Gastrocnemius medialis (tissue), 4 donors: ENCODE results near the gene ARL16. TPM values are rescaled to one million over a fixed set of nuclear protein-coding genes. Genes with fewer than 3 reads are reported as not detected.

Experiments used
- ATAC-seq, 2 donors: fragments of 150-250 bp; one replicate each; pipeline ENCODE4 v1.9.1; 2016
- DNase-seq, 2 donors: peaks; one replicate each; pipeline ENCODE4 v3.0.0-alpha.2; 2019
- H3K27ac ChIP-seq, 4 donors: fragments of 200-600 bp; sonication (generic); 1 replicate in 1 of 4; 2 replicates in 3 of 4; pipeline ENCODE4 v1.5.1; 2016 to 2018; ENCODE audit warnings: mild to moderate bottlenecking in 2 of 4, moderate library complexity in 1 of 4
- H3K27me3 ChIP-seq, 3 donors: fragments of 200-600 bp; sonication (generic) in 2 of 3; 1 replicate in 1 of 3; 2 replicates in 2 of 3; pipeline versions ENCODE4 v1.5.1 to v1.6.0; 2016 to 2019; ENCODE audit warnings: mild to moderate bottlenecking in 1 of 3, moderate library complexity in 1 of 3
- H3K36me3 ChIP-seq, 2 donors: fragments of 200-600 bp; sonication (generic) in 1 of 2; one replicate each; pipeline ENCODE4 v1.5.1; 2017 to 2018
- H3K4me1 ChIP-seq, 2 donors: fragments of 200-600 bp; sonication (generic) in 1 of 2; one replicate each; pipeline ENCODE4 v1.5.1; 2016 to 2017; ENCODE audit warnings: mild to moderate bottlenecking in 2 of 2
- H3K4me3 ChIP-seq, 4 donors: fragments of 200-600 bp; sonication (generic) in 3 of 4; 1 replicate in 1 of 4; 2 replicates in 3 of 4; pipeline ENCODE4 v1.5.1; 2016 to 2019; ENCODE audit warnings: mild to moderate bottlenecking in 2 of 4
- H3K9me3 ChIP-seq, 3 donors: fragments of 200-600 bp; sonication (generic) in 2 of 3; 1 replicate in 1 of 3; 2 replicates in 2 of 3; pipeline ENCODE4 v1.5.1; 2016 to 2019
- POLR2A ChIP-seq, 2 donors: fragments of 450-650 bp; IDR thresholded peaks; one replicate each; pipeline ENCODE4 v1.6.1; 2017; ENCODE audit warnings: antibody characterized with exemption in 2 of 2, mild to moderate bottlenecking in 2 of 2, moderate library complexity in 2 of 2
- in situ Hi-C, 4 donors: fragments of 200-750 bp; cut with MboI; loops; one replicate each; pipeline versions ENCODE4 v1.15.0 to v1.8.0; 2017; ENCODE audit warnings: low sequenced_read_pairs in 4 of 4
- intact Hi-C: fragments of 100-400 bp; cut with DNase I; formaldehyde crosslinking; loops from one replicate; pipeline ENCODE4 v1.15.1; 2023; ENCODE audit warnings: low total_unique reads
- total RNA-seq, 4 donors: library from RNA; depleted of rRNA; stranded (reverse); fragments of >200 nt; gene quantifications; one replicate each; pipeline versions ENCODE4 v1.1.0 to v1.2.3, GENCODE V29; 2016
- TF ChIP-seq, protein P1 (sequence below), 5 experiments: fragments of 450-650 bp in 3 of 5; fragments of 200-600 bp in 2 of 5; sonication (generic) in 2 of 5; IDR thresholded peaks in 4 of 5; conservative IDR thresholded peaks in 1 of 5; 1 replicate in 4 of 5; 2 replicates in 1 of 5; pipeline ENCODE4 v1.5.1; 2016 to 2019; ENCODE audit warnings: antibody characterized with exemption in 5 of 5, mild to moderate bottlenecking in 3 of 5, moderate library complexity in 3 of 5

The ARL16 gene, protein sequence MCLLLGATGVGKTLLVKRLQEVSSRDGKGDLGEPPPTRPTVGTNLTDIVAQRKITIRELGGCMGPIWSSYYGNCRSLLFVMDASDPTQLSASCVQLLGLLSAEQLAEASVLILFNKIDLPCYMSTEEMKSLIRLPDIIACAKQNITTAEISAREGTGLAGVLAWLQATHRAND
- 10 to 100 TPM; 12.9 to 23.6 (median 20.0) TPM for total RNA-seq

DNA sequence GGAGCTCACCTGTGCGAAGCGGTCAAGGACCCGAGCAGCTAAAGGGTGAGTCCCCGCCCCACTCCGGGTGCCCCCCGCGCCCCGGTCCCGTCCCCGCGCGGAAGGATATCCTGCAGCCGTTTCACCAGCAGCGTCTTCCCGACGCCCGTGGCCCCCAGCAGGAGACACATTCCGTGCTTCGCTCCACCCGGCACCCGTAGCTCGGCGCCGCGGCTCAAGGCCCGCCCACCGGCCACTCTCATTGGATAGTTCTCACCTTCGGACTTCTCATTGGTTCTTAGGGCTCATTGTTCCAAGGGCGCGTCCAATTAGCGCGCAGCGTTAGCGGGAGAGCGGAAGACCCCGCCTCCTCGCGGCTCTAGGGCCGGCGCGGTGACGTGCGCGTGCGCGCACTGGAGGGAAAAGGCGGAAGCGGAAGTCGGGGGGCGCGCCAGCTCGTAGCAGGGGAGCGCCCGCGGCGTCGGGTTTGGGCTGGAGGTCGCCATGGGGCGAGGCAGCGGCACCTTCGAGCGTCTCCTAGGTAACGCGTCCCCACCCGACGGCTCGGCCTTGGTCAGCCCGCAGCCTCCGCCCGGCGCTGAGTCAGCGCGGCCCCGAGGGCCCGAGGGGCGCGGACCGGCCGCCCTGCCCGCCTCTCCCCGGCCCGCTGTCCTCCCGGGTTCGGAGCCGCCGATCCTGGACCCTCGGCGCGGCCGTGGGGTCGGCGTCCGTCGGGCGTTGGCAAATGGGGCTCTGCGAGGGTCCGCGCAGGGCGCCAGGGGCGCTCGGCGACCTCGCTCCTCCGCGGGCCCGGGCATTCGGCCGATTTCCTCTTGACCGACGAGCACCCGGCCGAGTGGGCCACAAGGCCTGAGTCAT lies at the start of gene ARL16, which contains the start of gene HGS:
Gene ARL16 (minus strand): TSS at position 214 of the 858 bp plus-strand sequence. CDS start 44 bp downstream, at position 170.
Gene HGS (plus strand): TSS at position 428 of the 858 bp plus-strand sequence. CDS start 56 bp downstream, at position 484.
- peaks cover 23 to 27% of the 10 kb centered on the region in 2 donors for H3K4me1 ChIP-seq
- ATAC-seq (peak; percentile 99 to 100), DNase-seq (peak; percentile 96 to 99)
- TF ChIP-seq POLR2A (IDR thresholded peaks at IDR 0.05) = peak; percentile 69 to 90
- TF ChIP-seq, protein P1, sequence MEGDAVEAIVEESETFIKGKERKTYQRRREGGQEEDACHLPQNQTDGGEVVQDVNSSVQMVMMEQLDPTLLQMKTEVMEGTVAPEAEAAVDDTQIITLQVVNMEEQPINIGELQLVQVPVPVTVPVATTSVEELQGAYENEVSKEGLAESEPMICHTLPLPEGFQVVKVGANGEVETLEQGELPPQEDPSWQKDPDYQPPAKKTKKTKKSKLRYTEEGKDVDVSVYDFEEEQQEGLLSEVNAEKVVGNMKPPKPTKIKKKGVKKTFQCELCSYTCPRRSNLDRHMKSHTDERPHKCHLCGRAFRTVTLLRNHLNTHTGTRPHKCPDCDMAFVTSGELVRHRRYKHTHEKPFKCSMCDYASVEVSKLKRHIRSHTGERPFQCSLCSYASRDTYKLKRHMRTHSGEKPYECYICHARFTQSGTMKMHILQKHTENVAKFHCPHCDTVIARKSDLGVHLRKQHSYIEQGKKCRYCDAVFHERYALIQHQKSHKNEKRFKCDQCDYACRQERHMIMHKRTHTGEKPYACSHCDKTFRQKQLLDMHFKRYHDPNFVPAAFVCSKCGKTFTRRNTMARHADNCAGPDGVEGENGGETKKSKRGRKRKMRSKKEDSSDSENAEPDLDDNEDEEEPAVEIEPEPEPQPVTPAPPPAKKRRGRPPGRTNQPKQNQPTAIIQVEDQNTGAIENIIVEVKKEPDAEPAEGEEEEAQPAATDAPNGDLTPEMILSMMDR (IDR thresholded peaks at IDR 0.05 in 4 of 5, conservative IDR thresholded peaks at IDR 0.05 in 1 of 5) = no peak
- H3K36me3 ChIP-seq = peaks cover 0 to 32% of the 10 kb centered on the region in 2 donors
- peak within 1 kb of the TSS; percentile 90 to 99 (median 97) for H3K4me3 ChIP-seq
- intact Hi-C loops (loop anchor here (1.0 kb wide), 2 partner anchors 18 to 47 kb away; partner anchors contain the start of genes CCDC137, NPLOC4, OXLD1 and TSPAN10), in situ Hi-C loops (no loop called here)
- H3K27me3 ChIP-seq = no peaks in the 10 kb centered on the region
- H3K27ac ChIP-seq = peak within 1 kb of the TSS; percentile 82 to 97 (median 88)
- H3K9me3 ChIP-seq = no peaks in the 10 kb centered on the region

GRCh38 chr17:81727324-81728031 lies 43.9 kb upstream of the ARL16 start:
- peaks cover 0 to 10% of the 10 kb centered on the region in 2 donors for H3K4me1 ChIP-seq
- no peak for DNase-seq
- H3K27me3 ChIP-seq = peaks cover 4 to 15% (median 7%) of the 10 kb centered on the region in 3 donors
- no peaks in the 10 kb centered on the region for H3K9me3 ChIP-seq
- H3K36me3 ChIP-seq = no peaks in the 10 kb centered on the region
- TF ChIP-seq POLR2A (IDR thresholded peaks at IDR 0.05) = no peak
- TF ChIP-seq, protein P1 (IDR thresholded peaks at IDR 0.05 in 4 of 5, conservative IDR thresholded peaks at IDR 0.05 in 1 of 5) = no peak
- ATAC-seq = no peak
- H3K27ac ChIP-seq = no peak overlapping the region
- intact Hi-C loops = no loop called here
- in situ Hi-C loops = no loop called here
- no peak overlapping the region for H3K4me3 ChIP-seq

DNA sequence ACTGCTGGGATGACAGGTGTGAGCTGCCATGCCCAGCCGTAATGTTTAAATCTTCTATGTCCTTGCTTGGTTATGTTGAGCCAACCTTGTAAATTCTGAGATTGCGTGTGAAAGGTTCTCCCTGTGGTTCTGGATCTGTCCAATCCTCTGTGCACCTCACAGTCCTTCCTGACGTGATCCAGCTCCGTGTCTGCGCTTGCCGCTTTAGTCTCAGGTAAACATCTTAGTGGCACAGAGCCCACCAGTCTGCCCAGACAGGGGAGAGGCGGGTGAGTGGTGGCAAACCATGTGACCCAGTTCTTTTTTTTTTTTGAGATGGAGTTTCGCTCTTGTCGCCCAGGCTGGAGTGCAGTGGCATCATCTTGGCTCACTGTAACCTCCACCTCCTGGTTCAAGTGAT lies 42.4 kb upstream of the ARL16 start:
- DNase-seq (no peak), ATAC-seq (no peak)
- H3K4me3 ChIP-seq = no peak overlapping the region
- intact Hi-C loops = no loop called here
- in situ Hi-C loops = no loop called here
- TF ChIP-seq, protein P1 (IDR thresholded peaks at IDR 0.05 in 4 of 5, conservative IDR thresholded peaks at IDR 0.05 in 1 of 5) = no peak
- no peak for TF ChIP-seq POLR2A (IDR thresholded peaks at IDR 0.05)
- no peaks in the 10 kb centered on the region for H3K9me3 ChIP-seq
- H3K27me3 ChIP-seq = peaks cover 0 to 15% (median 7%) of the 10 kb centered on the region in 3 donors
- peaks cover 5 to 18% of the 10 kb centered on the region in 2 donors for H3K4me1 ChIP-seq
- no peaks in the 10 kb centered on the region for H3K36me3 ChIP-seq
- no peak overlapping the region for H3K27ac ChIP-seq

DNA sequence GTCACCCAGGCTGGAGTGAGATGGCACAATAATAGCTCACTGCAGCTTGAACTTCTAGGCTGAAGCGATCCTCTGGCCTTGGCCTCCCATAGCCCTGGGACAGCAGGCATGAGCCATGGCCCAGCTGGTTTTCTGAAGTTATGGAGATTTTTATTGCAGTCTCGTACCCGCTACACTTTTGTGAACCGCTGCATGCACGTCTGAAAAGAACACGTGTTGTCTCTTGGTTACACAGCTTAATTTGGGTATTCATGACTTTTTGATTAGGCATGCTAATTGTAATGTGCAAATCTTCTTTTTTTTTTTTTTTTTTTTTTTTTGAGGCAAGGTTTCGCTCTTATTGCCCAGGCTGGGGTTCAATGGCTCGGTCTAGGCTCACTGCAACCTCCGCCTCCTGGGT lies 41.8 kb upstream of the ARL16 start:
- no peak for ATAC-seq
- Histone ChIP-seq H3K36me3 (no peaks in the 10 kb centered on the region), H3K27me3 (peaks cover 0 to 15% (median 7%) of the 10 kb centered on the region in 3 donors), H3K4me1 (peaks cover 5 to 18% of the 10 kb centered on the region in 2 donors), H3K9me3 (no peaks in the 10 kb centered on the region), H3K27ac (no peak overlapping the region), H3K4me3 (no peak overlapping the region)
- in situ Hi-C loops (no loop called here), intact Hi-C loops (no loop called here)
- no peak for DNase-seq
- TF ChIP-seq, protein P1 (IDR thresholded peaks at IDR 0.05 in 4 of 5, conservative IDR thresholded peaks at IDR 0.05 in 1 of 5) = no peak
- TF ChIP-seq POLR2A (IDR thresholded peaks at IDR 0.05) = no peak
